Ishikawa (cell line): ENCODE results near the gene SGCD.

Source experiments
- CEBPB ChIP-seq: IDR thresholded peaks from 2 replicates; pipeline ENCODE4 v1.6.1; 2012
- CREB1 ChIP-seq: IDR thresholded peaks from 2 replicates; pipeline ENCODE4 v1.6.1; 2012; ENCODE audit warnings: low read depth
- EGR1 ChIP-seq: IDR thresholded peaks from 2 replicates; pipeline ENCODE4 v1.6.1; 2012
- EP300 ChIP-seq: IDR thresholded peaks from 2 replicates; pipeline ENCODE4 v1.6.1; 2012; ENCODE audit warnings: borderline replicate concordance
- FOXM1 ChIP-seq: IDR thresholded peaks from 2 replicates; pipeline ENCODE4 v1.6.1; 2012; ENCODE audit warnings: low read depth, borderline replicate concordance
- MAX ChIP-seq: IDR thresholded peaks from 2 replicates; pipeline ENCODE4 v1.6.1; 2012
- NFIC ChIP-seq: IDR thresholded peaks from 2 replicates; pipeline ENCODE4 v1.6.1; 2012
- RAD21 ChIP-seq: IDR thresholded peaks from 2 replicates; pipeline ENCODE4 v1.6.1; 2012; ENCODE audit warnings: low read depth
- TAF1 ChIP-seq: IDR thresholded peaks from 2 replicates; pipeline ENCODE4 v1.6.1; 2012; ENCODE audit warnings: low read depth, mild to moderate bottlenecking
- TCF12 ChIP-seq: IDR thresholded peaks from 2 replicates; pipeline ENCODE4 v1.6.1; 2012; ENCODE audit warnings: low read depth
- TEAD4 ChIP-seq: IDR thresholded peaks from 2 replicates; pipeline ENCODE4 v1.6.1; 2012
- USF1 ChIP-seq: IDR thresholded peaks from 2 replicates; pipeline ENCODE4 v1.6.1; 2012
- YY1 ChIP-seq: IDR thresholded peaks from 2 replicates; pipeline ENCODE4 v1.6.1; 2012; ENCODE audit warnings: low read depth
- ZBTB7A ChIP-seq: IDR thresholded peaks from 2 replicates; pipeline ENCODE4 v1.6.1; 2012; ENCODE audit warnings: low read depth
- TF ChIP-seq, protein P1 (sequence below): IDR thresholded peaks from 2 replicates; pipeline ENCODE4 v1.6.1; 2012; ENCODE audit warnings: low read depth, mild to moderate bottlenecking

Gene SGCD

GRCh38 chr5:156486394-156487238 lies 159.7 kb downstream of the SGCD start:
- TF ChIP-seq NFIC (no peak), YY1 (no peak), MAX (no peak), CREB1 (no peak), TEAD4 (no peak), ZBTB7A (no peak), TCF12 (no peak), USF1 (no peak), FOXM1 (no peak)

- TF ChIP-seq, protein P1, sequence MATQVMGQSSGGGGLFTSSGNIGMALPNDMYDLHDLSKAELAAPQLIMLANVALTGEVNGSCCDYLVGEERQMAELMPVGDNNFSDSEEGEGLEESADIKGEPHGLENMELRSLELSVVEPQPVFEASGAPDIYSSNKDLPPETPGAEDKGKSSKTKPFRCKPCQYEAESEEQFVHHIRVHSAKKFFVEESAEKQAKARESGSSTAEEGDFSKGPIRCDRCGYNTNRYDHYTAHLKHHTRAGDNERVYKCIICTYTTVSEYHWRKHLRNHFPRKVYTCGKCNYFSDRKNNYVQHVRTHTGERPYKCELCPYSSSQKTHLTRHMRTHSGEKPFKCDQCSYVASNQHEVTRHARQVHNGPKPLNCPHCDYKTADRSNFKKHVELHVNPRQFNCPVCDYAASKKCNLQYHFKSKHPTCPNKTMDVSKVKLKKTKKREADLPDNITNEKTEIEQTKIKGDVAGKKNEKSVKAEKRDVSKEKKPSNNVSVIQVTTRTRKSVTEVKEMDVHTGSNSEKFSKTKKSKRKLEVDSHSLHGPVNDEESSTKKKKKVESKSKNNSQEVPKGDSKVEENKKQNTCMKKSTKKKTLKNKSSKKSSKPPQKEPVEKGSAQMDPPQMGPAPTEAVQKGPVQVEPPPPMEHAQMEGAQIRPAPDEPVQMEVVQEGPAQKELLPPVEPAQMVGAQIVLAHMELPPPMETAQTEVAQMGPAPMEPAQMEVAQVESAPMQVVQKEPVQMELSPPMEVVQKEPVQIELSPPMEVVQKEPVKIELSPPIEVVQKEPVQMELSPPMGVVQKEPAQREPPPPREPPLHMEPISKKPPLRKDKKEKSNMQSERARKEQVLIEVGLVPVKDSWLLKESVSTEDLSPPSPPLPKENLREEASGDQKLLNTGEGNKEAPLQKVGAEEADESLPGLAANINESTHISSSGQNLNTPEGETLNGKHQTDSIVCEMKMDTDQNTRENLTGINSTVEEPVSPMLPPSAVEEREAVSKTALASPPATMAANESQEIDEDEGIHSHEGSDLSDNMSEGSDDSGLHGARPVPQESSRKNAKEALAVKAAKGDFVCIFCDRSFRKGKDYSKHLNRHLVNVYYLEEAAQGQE = no peak
- TF ChIP-seq EGR1 (no peak), CEBPB (no peak), MAX (no peak)
Measured at GRCh38 chr5:156491766-156492165, 164.8 kb downstream of the SGCD start.

DNA sequence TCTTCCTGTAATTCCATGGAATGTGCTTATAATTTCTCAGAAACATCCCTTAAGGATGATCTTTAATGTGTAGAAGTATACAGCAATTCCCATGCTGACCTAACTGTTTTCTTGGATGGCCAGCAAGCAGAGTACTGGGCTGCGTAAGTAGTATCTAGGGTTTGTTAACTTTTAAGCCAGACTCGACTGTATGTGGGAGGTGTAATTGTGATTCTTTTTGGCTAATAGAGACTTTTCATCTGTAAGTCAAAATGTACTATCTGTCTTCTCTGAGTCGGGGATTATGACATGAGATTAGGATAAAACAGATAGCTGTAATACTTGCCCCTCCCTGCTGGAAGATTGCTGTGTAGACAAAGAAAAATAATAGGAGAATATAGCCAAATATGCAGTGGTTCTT lies 169.3 kb downstream of the SGCD start:
- TF ChIP-seq ZBTB7A = no peak
- no peak for TF ChIP-seq USF1
- no peak for TF ChIP-seq TAF1
- TF ChIP-seq CEBPB = no peak
- TF ChIP-seq RAD21 = no peak
- no peak for TF ChIP-seq MAX
- no peak for TF ChIP-seq EGR1
- TF ChIP-seq TEAD4 = no peak
- no peak for TF ChIP-seq FOXM1
- TF ChIP-seq, protein P1 = no peak
- no peak for TF ChIP-seq YY1
- TF ChIP-seq TCF12 = no peak
- no peak for TF ChIP-seq EP300
- TF ChIP-seq NFIC = no peak

GRCh38 chr5:156497804-156498208 lies 170.8 kb downstream of the SGCD start:
- TF ChIP-seq USF1 (no peak), TCF12 (no peak), ZBTB7A (no peak), MAX (no peak), CEBPB (no peak), CREB1 (no peak), TAF1 (no peak), EP300 (no peak), TEAD4 (no peak)
- TF ChIP-seq, protein P1 = no peak
